HEK293T (cell line): ENCODE measurements around the gene MUC21.

ENCODE experiments used
- CTCF ChIA-PET: fragments of 350-600 bp; formaldehyde crosslinking; extraction: SDS; loops from one replicate; lab custom pipeline; 2021; ENCODE audit warnings: antibody characterized with exemption, inconsistent platforms; lab: Yijun Ruan, JAX
- POLR2A ChIA-PET: fragments of 350-600 bp; formaldehyde crosslinking; extraction: SDS; loops from one replicate; lab custom pipeline; 2020; ENCODE audit warnings: antibody characterized with exemption, inconsistent platforms; lab: Yijun Ruan, JAX
- DNase-seq: peaks from one replicate; pipeline ENCODE4 v3.0.0; 2012; ENCODE audit warnings: mixed read lengths; ENCODE audit errors: extremely low spot score
- ARNT ChIP-seq: fragments of 450-650 bp; IDR thresholded peaks from 2 replicates; pipeline ENCODE4 v1.6.1; 2017; ENCODE audit warnings: mild to moderate bottlenecking
- BHLHE40 ChIP-seq: fragments of 450-650 bp; IDR thresholded peaks from 2 replicates; pipeline ENCODE4 v1.6.1; 2016; ENCODE audit warnings: mild to moderate bottlenecking, moderate library complexity, borderline replicate concordance
- CTBP1 ChIP-seq: fragments of 450-650 bp; IDR thresholded peaks from 2 replicates; pipeline ENCODE4 v1.6.1; 2016; ENCODE audit warnings: borderline replicate concordance
- ELF4 ChIP-seq: fragments of 450-650 bp; IDR thresholded peaks from 2 replicates; pipeline ENCODE4 v1.6.1; 2017; ENCODE audit warnings: antibody characterized with exemption
- FOXA1 ChIP-seq: fragments of 450-650 bp; IDR thresholded peaks from 2 replicates; pipeline ENCODE4 v1.6.1; 2016; ENCODE audit warnings: mild to moderate bottlenecking
- FOXK2 ChIP-seq: fragments of 450-650 bp; IDR thresholded peaks from 2 replicates; pipeline ENCODE4 v1.6.1; 2016; ENCODE audit warnings: mild to moderate bottlenecking
- FOXM1 ChIP-seq: fragments of 450-650 bp; IDR thresholded peaks from 2 replicates; pipeline ENCODE4 v1.6.1; 2017; ENCODE audit warnings: mild to moderate bottlenecking, borderline replicate concordance
- HDGF ChIP-seq: fragments of 450-650 bp; IDR thresholded peaks from 2 replicates; pipeline ENCODE4 v1.6.1; 2017; ENCODE audit warnings: antibody characterized with exemption, borderline replicate concordance
- L3MBTL2 ChIP-seq: fragments of 450-650 bp; conservative IDR thresholded peaks from 2 replicates; pipeline ENCODE4 v1.6.1; 2016; ENCODE audit warnings: mild to moderate bottlenecking
- LEF1 ChIP-seq: fragments of 450-650 bp; IDR thresholded peaks from 2 replicates; pipeline ENCODE4 v1.6.1; 2017; ENCODE audit warnings: mild to moderate bottlenecking, borderline replicate concordance
- NFRKB ChIP-seq: fragments of 450-650 bp; IDR thresholded peaks from 2 replicates; pipeline ENCODE4 v1.6.1; 2016; ENCODE audit warnings: mild to moderate bottlenecking, moderate library complexity
- SP1 ChIP-seq: fragments of 450-650 bp; IDR thresholded peaks from 2 replicates; pipeline ENCODE4 v1.6.1; 2017
- SUZ12 ChIP-seq: fragments of 450-650 bp; IDR thresholded peaks from 2 replicates; pipeline ENCODE4 v1.6.1; 2016; ENCODE audit warnings: mild to moderate bottlenecking
- TARDBP ChIP-seq: fragments of 450-650 bp; IDR thresholded peaks from 2 replicates; pipeline ENCODE4 v1.6.1; 2016
- ZNF384 ChIP-seq: fragments of 450-650 bp; IDR thresholded peaks from 2 replicates; pipeline ENCODE4 v1.6.1; 2016
- TF ChIP-seq, protein P1 (sequence below): fragments of 450-650 bp; IDR thresholded peaks from 2 replicates; pipeline ENCODE4 v1.6.1; 2016

Gene MUC21

DNA sequence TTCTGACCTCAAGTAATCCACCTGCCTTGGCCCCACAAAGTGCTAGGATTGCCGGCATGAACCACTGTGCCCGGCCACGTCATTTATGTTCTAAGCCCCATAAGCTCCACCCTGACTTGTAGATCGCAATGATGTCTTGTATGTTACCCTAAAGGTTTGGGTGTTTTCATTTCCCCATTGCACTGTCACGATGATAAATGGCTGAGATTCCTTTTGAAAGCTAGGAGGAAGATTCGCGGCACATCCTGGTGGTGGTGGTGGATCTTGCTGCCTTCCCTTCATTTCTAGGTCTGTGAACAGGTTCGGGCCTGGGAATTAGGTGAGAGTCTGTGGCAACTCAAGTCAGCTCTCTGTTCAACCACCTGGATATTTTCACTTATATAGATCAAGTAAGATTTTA, 55.0 kb downstream of the MUC21 start:
- no peak for TF ChIP-seq FOXK2
- TF ChIP-seq ARNT, result no peak
- TF ChIP-seq TARDBP, result no peak
- TF ChIP-seq FOXA1, result no peak
- TF ChIP-seq SP1, result no peak
- TF ChIP-seq ELF4, result no peak
- TF ChIP-seq BHLHE40, result no peak
- TF ChIP-seq, protein P1, sequence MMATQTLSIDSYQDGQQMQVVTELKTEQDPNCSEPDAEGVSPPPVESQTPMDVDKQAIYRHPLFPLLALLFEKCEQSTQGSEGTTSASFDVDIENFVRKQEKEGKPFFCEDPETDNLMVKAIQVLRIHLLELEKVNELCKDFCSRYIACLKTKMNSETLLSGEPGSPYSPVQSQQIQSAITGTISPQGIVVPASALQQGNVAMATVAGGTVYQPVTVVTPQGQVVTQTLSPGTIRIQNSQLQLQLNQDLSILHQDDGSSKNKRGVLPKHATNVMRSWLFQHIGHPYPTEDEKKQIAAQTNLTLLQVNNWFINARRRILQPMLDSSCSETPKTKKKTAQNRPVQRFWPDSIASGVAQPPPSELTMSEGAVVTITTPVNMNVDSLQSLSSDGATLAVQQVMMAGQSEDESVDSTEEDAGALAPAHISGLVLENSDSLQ, result no peak
- no peak for TF ChIP-seq CTBP1
- no peak for TF ChIP-seq LEF1
- TF ChIP-seq SUZ12, result no peak
- TF ChIP-seq FOXM1, result no peak
- TF ChIP-seq L3MBTL2, result no peak
- TF ChIP-seq HDGF, result no peak
- no peak for TF ChIP-seq ZNF384
- TF ChIP-seq NFRKB, result no peak
- ChIA-PET CTCF (no interaction called here), POLR2A (no interaction called here)
- no peak for DNase-seq
